NCI-H128 (cell line): ENCODE results near the gene BAX.

Experiments used
- DNase-seq: peaks from one replicate; lab custom pipeline; 2025; ENCODE audit not compliant: unreplicated experiment; lab: John Stamatoyannopoulos, UW

The BAX gene

GRCh38 chr19:48961673-48962028, 7.0 kb downstream of the BAX start:
- no peak for DNase-seq

- DNase-seq: no peak
Observed at GRCh38 chr19:48962029-48962848, 7.6 kb downstream of the BAX start.

- no peak for DNase-seq
Observed at GRCh38 chr19:48962849-48963165, 8.1 kb downstream of the BAX start.

- DNase-seq: no peak
Observed at GRCh38 chr19:48963371-48964204, 8.9 kb downstream of the BAX start.

GRCh38 chr19:48964205-48965039, 9.7 kb downstream of the BAX start:
- no peak for DNase-seq

- peak; percentile 92 for DNase-seq
Observed at GRCh38 chr19:48965040-48965805, 10.5 kb downstream of the BAX start, which contains the start of gene FTL. Gene FTL (plus strand): TSS chr19:48965309. CDS start chr19:48965508, 199 bp downstream.

GRCh38 chr19:48965806-48966540, 11.3 kb downstream of the BAX start:
- peak; percentile 75 for DNase-seq

GRCh38 chr19:48966541-48967345, 12.1 kb downstream of the BAX start:
- DNase-seq: no peak

- no peak for DNase-seq
Observed at GRCh38 chr19:48967346-48968178, 12.9 kb downstream of the BAX start.

- no peak for DNase-seq
Observed at GRCh38 chr19:48968179-48968661, 13.5 kb downstream of the BAX start.

- no peak for DNase-seq
Observed at GRCh38 chr19:48968813-48969218, 14.1 kb downstream of the BAX start.

GRCh38 chr19:48969276-48970138, 14.8 kb downstream of the BAX start:
- DNase-seq: no peak

GRCh38 chr19:48970139-48970766, 15.6 kb downstream of the BAX start:
- no peak for DNase-seq

- peak; percentile 76 for DNase-seq
Observed at GRCh38 chr19:48970923-48971395, 16.3 kb downstream of the BAX start.

GRCh38 chr19:48975947-48976847, 21.5 kb downstream of the BAX start:
- DNase-seq: no peak

- DNase-seq: no peak
Observed at GRCh38 chr19:48977061-48977460, 22.4 kb downstream of the BAX start.
